ENCODE measurements around the gene LINC00305.
A peak's percentile ranks its signal among the peaks of the same experiment; 100 is the strongest.

Gene LINC00305

DNA sequence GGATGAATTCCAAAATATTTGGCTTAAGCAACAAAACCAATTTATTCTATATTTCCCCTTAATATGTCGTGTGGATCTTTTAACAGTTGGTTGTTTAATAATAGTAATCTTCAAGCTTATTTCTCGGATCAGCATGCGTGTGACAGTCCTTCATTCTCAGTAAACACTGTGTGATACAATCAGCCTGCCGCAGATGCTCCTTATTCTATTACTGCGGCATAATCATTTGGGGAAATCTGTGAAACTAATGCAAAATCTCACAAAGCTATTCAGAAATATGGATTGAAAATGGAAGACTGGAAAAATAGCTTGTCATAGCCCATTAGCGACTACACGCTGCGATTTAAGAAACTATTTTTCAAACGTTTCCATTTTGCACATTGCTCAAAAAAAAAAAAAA lies 36.9 kb downstream of the LINC00305 start:
- DNase-seq, result no peak

DNA sequence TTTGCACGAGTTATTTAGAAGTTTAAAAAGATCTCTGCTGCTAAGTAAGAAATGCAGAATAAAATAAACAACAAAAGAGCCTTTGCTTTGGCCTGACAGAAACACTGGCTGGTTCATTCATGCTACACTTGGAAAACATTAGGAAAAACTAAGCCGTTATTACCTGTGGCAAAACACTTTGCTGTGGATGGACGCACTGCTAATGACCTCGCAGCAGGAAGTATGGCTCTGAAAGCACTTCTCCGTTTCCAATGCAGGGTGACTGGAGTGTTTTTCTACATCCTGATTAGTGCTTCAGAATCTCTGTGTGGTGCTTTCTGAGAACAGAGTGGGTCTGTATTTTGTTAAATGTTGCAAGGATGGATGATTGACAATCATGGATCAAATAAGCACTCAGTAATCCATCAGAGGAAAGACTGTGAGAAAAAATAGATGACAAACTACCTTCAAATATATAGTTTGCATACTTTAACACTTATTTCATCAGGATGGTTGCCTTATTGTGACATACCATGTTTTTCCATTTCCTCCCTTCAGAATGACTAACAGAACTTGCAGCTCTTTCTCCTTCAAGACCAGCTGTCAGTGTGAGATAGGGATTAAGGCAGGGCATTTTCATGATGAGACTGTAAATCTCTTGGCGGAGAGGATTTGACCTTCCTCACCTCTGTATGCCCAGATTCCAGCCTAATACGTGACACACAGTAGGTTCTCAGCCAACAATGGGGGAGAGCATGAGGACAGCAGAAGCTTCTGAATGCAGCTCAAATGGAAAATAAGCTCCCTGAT lies 38.0 kb downstream of the LINC00305 start:
- DNase-seq, result no peak

DNA sequence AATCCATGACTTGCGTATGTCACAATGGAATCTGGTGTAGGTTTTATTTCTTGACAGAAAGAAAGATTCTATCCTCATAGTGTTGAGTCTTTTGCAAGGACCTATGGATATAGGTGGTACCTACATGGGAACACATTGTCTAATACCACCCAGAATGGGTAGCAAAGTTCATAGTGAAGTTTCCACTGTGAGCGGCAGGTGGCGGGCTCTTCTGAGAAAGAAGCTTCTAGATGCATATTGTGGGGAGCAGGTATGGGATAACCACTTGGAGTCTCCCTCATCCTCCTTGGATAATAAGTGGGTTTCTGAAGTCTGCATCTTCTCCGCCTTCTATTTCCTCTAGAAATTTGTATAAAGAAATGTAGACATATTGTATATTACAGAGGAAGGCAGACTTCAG lies 44.9 kb downstream of the LINC00305 start:
- DNase-seq, result no peak

DNA sequence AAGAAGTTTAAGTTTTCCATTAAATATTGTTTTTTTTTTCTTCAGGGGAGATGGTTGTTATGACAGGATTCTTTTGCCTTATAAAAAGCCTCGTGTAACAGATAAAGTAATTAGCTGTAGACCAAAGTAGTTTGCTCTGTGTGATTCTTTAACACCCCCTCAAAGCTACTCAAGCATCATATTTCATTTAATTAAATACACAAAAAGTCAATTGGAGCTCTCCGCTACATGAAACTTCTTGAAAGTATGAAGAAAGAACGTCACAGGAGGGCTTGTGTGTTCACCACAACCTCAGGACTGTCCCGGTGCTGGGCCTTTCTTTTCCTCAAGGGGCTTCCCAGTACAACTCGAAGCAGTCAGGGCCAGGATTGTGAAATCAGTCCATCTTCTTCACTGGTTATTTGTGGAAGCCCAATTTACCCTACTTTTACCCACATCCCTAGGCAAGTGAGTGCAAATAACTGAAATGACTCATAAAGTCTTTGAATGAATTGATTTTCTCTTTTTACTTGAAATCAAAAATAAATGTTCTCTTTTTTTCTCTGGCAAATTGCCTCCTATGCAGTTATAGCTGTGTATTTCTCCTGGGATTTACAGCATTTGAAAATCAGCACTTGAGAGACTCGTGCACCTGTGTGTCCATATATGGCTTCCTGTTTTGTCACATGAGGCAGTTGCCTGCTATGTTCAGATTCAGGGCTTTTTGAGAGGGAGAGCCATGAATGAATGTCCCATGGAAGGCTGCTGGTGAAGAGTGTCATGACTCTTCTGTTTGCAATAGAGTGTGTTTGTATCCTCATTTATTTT lies 48.6 kb downstream of the LINC00305 start:
- peak in 1 of 5 experiments; percentile 4 for DNase-seq

DNA sequence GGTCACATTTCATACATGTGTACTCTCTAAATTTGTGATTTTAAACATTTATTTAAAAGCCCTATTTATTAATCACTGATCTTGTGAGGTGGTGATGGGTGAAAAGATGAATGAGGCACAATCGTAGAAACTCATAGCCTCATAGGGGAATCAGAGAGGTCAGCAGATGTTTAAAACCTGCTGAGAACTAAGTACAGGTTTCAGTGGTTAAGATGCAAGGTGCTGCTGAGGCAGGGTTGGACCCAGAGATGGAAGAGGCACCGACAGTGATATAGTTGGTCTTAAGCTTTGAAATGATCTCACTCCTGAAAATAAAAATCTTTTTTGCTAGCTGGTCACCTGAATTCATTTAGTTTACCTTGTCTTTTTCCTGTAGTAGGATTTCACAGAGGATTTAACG lies 49.6 kb downstream of the LINC00305 start:
- no peak for DNase-seq

DNA sequence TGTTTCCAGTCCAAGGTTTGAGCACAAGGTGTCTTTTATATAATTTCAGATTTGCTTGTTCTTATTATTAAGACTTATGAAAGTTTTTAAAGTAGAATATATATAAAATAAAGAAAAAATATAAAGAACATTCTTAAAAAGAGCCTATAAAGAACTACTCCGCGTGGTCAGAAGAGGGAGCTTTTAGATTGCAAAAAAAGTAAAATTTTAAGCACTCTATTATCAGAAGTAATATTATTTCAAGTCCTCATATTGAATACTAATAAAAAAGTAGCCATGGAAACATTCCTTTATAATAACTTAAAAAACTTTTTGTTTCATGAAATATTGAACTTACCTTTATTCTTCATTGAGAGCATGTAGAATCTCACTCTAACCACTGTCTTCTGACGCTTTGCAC lies 51.4 kb downstream of the LINC00305 start:
- no peak for DNase-seq

DNA sequence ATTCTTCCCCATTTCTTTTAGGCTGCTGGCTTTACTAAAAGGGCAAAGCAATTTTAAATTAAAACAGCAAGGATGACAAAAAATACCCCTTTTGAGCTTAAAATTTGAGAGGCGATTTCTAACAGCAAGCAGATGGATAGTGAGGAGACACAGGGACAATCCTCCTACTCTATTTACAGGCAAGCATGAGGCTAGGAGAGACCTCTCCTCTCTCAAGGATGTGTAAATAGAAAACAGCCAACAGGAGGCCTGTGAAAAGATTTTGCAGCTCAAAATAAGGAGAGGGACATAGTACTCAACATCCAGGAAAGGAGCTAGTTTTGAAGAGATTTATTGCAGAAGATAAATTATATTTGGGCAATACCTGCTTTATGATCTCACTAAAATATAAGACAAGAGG lies 53.8 kb downstream of the LINC00305 start:
- no peak for DNase-seq

DNA sequence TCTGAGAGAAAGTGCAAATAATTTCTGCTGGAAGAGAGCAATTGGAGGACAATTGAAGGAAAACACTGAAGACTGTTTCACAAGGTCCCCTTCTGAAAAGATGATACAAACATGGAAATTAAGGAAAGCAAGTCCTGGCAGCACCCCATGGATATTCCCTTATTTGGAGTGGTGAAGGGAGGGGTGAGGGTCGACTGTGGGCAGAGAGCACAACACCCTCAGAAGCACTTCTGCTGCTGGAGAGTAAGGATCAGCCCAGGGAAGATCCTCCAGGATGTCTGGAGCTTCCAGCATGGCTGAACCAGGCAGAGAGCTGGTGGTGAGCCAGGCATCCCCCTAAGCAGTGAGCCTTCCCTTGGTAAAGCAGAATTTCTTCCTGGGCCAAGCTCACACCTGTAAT lies 54.7 kb downstream of the LINC00305 start:
- no peak for DNase-seq

DNA sequence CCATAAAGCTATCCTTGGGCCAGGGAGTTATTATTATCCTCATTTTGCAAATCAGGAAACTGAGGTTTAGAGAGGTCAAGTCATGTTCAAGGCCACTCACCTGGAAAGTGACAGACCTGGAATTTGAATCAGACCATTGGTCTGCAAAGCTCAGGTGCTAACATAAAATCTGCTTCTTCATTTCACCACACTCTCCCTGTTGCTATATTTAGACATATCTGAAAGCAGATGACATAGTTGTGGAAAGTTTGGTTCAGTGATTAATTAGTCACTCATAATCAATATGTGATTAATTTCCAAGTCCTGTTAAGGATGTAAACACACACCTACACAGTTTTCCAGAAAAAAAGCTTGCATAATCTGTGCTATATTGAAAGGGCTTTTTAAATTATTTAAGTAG lies 57.4 kb downstream of the LINC00305 start:
- DNase-seq, result no peak

DNA sequence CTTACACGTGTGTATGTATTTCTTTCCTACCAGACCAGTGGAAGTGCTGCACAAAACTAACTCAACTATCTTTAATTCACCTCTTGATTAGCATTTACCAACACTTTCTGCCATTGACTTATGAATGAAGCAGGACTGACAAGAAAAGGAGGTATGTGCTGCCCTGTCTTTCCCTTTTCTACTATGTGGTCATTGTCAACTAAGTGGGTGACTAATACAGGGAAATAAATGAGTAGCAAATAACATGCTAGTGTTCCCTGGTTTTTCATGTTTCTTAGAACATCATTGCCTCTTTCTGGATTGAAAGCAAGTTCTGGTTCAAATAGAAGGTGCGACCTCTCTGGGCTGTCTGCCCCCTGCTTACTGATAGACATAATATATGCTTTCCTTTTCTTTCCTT lies 58.0 kb downstream of the LINC00305 start:
- no peak for DNase-seq

DNA sequence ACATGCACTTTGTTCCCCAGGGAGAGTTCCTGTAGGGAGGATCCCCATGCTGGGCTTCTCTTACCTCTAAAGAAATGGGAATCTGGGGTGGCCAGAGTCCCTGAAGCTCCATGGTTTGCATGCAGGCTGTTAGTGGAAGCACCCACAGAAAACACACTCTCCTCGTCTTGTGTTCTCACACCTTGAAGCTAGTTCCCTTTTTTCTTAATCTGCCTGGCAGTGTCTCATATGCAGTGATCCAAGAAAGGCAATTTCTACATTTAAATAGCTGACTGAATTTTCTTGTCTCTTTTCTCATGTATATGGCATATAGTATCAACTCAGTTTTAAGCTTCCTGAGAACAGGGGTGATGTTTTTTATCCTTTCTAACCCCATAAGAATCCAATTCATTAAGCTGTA lies 65.0 kb downstream of the LINC00305 start:
- no peak for DNase-seq

DNA sequence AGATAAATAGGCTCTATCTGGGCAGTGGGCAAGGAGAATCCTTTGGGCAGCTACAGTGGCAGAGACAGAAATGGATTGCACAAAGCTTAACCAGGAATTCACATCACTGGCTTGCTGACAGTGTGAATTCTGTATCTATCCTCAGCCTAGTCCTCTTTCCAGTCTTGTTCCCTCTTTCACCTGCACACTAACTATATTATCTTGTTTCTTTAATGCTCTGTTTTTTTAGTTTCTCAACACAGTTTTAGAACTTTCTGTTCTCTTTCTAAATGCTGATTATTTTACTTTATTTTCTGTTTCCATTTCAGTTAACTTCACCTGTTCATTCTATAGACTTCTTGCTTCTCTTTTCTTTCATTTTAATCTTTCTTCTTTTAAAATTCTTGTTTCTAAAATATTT lies 66.4 kb downstream of the LINC00305 start:
- no peak for DNase-seq

DNA sequence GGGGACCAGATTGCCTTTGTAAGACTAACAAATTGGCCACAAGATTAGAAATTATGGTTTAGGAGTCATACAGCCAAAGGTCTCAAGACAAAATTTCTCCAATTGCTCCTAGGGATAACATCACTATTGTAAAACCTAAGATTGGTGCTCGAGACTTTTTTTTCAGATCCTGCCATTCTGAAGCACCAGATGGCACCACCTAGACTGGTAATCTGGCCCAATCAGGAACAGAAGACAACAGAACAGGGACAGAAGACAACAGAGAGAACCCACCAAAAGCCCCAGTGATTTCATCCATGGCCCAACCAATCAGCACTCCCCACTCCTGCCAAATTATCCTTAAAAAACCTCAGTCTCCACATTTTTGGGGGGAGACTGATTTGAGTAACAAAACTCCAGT lies 66.8 kb downstream of the LINC00305 start:
- no peak for DNase-seq

DNA sequence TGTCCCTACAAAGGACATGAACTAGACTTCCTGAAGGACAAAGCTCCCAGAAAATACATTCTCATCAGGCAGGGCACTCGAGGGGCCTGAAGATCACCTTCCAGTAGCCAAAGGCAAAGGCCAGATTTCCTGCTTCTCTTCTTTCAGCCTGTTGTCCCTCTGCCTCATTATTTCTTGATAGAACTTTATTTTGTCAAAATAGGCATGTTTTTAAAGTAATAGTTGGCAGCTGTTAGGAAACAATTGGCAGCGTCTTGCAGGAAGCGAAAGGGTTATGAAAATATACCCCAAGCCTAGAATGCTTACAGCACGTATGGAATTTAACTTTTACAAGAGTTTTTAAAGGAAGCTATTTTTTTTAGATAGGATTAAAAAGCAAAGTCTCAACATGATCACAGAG lies 74.9 kb downstream of the LINC00305 start:
- no peak for DNase-seq

DNA sequence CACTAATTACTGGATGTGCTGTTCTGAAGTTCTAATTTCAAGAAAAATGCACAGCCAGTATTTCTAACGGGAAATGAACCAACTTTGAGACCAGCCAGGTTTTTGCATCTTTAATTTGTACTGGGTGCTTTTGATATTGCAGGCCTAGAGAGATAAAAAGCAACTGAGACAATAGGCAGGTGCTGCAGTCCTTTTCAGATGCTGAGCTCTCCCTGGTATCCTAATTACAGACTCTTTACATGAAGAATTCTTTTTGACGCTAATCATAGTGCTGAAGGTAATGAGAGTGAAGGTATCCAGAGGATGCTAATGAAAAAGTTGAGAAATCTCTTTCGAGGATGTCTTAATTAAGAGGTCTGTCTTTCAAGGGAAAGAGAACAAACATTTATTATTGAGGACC lies 93.9 kb downstream of the LINC00305 start:
- no peak for DNase-seq

DNA sequence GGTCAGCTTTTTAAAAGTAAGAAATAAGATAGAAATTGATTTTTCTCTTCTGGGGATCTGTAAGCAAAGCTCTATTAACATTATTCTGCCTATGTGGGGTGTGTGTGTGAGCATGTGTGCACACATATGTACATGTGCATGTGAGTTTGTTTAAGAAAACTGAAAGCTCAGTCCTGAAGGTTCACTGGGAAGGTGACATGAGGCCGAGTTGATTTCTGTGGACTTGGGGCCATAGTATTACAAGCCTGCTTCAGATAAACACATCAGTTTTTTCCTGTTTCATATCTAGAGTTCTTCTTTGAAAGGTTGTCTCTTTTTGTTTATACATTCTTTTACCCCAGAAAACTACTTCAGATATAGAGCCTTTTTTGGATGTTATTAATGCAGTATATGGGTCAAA lies 95.6 kb downstream of the LINC00305 start:
- DNase-seq, result no peak

DNA sequence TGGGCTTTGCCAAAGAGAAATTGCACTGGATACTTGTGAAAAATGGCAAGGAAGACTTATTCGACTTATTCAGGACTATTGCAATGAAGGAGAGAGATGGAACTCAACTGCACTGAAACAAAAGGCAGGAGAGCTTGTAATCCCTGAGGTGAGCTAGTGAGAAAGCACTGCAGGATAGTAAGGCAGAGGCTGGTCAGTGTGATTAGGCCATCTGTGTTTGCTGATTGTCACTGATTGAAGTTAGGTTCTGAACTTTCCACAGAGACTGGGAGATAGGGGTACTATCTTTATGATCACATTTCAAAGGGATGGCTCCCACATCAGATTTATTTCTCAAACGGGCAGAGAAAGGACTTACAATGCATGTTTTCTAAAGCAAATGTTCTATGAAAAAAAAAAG lies 96.1 kb downstream of the LINC00305 start:
- no peak for DNase-seq

DNA sequence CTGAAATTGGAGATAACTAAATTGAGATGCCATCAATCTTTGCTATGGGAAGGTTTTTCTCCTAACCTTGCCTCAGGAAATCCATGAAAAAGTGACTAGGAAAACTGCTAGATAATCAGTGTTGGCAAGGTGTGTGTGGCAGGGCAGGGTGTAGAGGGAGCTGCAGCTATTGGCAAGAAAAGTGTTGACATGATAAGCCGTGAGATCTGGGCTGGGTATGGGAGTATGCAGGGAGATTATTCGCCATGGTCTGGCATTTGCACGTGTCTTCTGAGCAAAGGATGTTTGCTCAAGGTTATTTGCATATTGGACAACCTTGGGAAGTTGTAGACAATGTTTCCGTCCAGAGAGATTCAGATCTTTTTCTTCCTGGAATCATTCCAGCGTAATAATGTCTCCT lies 104.3 kb downstream of the LINC00305 start:
- no peak for DNase-seq

DNA sequence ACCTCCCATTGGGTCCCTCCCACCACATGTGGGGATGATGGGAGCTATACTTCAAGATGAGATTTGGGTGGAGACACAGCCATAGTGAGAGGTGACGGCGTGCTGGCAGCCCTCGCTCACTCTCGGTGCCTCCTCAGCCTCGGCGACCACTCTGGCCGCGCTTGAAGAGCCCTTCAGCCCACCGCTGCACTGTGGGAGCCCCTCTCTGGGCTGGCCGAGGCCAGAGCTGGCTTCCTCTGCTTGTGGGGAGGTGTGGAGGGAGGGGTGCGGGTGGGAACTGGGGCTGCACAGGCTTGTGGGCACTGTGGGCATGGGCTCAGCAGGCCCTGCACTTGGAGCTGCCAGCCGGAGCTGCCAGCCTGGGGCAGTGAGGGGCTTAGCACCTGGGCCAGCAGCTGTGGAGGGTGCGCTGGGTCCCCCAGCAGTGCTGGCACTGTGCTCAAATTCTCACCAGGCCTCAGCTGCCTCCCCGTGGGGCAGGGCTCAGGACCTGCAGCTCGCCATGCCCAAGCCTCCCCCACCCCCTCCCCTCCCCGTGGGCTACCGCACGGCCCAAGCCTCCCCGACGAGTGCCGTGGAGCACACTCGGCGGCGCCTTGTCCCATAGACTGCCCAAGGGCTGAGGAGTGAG lies 106.0 kb downstream of the LINC00305 start:
- DNase-seq, result no peak

DNA sequence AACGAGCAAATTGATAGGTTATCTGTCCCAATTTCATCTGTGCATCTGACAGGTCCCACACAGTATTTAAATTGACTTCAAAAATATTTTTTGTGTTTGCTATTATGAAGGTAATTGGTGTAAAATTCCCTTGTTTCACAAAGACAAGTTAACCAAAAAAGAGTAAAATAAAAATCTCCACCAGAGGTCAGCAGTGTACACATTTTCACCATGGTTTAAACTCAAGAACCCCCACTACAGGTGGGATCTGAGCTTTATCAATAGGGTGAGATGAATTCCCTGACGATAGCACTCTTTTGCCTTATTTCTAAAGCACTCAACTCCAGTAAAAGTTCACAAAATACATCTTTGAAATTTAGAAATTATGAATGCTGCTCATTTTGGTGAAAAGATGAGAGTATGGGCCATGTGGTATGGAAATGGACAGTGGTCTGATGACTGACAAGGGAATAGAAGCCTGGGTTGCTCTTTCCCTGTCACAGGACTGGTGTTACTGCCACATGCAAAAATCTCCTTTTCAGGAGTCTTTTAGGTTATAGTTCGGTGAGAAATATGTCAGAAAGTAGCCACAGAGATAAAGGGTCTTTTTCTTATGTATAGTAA lies 111.0 kb downstream of the LINC00305 start:
- peak in 1 of 5 experiments; percentile 12 for DNase-seq

DNA sequence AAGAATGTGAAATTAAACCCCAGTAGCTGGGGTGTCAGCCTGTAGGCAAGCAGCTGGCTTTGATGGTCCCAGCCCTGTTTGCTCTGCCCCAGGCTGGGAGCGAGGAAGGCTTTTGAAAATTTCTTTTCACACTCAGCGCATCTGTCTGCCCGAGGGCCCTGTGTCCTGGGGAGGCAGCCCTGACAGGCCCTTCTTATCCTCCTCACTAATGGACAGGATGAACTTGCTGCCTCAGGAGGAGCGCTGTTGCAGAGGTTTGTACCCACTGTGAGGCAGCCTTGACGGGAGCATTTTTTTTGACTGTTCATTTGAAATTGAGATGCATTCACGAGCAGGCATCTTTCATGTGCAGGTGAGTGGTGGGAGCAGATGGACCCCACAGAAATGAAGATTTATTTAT lies 116.6 kb downstream of the LINC00305 start:
- no peak for DNase-seq

DNA sequence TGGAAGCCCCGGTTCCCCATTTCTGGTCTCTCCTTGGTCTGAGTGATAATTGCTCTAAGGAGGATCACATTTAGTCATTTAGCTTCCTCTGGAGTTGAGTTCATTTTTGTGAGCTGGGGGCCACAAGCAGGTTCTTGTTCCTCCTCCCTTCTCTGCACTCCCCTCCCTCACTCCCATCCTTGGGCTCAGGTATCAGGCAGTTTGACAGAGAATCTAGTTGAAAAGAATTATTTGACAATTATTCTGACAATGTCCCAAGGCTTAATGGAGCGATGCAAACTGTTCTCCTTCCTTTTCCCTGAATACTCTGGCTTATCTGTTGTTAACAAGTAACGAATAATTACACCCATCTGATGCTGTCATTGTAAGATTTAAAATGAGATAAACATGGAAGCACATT lies 117.5 kb downstream of the LINC00305 start:
- DNase-seq, result no peak
